Skin epidermis (tissue), 12 donors: ENCODE data around the gene EIF2B2.
A peak's percentile ranks its signal among the peaks of the same experiment; 100 is the strongest.

Source experiments
- H3K27ac ChIP-seq, 21 experiments: fragments of 200-600 bp; sonication (generic) in 11 of 21; one replicate each; pipeline ENCODE4 v1.5.0; 2020; ENCODE audit warnings: mild to moderate bottlenecking in 3 of 21, inconsistent platforms in 2 of 21, moderate library complexity in 2 of 21
- H3K4me3 ChIP-seq, 7 experiments: fragments of 200-600 bp; sonication (generic) in 2 of 7; one replicate each; pipeline ENCODE4 v1.5.0; 2020; ENCODE audit warnings: inconsistent platforms in 2 of 7, mild to moderate bottlenecking in 2 of 7, moderate library complexity in 1 of 7

Gene EIF2B2

GRCh38 chr14:75059642-75060041, 56.9 kb downstream of the EIF2B2 start:
- peak overlapping the region in 1 of 21 experiments; percentile 38 for H3K27ac ChIP-seq
- no peak overlapping the region for H3K4me3 ChIP-seq

GRCh38 chr14:75060420-75060819, 57.7 kb downstream of the EIF2B2 start:
- H3K27ac ChIP-seq: peak overlapping the region in 1 of 21 experiments; percentile 38
- H3K4me3 ChIP-seq: no peak overlapping the region
